ENCODE measurements around the gene MYLK.

Gene MYLK

DNA sequence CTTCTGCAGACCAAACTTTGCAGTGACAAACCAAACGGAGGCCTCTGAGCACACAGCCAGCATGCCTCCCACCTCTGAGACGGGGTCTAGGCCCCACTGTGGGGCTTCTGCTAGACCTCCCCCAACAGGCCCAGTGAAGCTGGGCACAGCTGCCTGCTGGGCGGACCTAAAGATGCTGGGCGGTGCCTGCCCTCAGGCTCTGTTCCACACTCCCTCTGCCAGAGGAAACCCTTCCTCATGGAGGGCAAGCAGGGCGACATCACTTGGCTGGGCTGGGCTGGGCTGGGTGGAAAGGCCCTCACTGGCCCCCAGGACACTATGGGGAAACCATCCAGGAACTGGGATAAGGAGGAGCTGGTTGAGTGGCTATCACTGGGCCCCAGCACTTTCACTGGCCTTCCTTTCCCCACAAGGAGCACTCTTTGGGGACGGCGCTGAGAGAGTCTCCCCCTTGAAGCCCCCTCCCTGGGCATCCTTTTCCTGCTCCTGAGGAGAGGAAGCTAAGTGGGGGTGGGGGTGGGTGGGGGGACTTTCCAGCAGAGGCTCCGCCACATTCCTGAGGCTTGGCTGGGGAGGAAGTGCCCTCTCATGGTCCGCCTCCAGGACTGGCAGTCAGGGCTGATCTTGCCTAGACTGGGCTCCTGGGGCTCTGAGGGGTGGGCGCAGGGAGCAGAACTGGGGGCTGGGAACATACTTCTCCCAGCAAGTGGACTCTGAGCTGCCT, 201.2 kb downstream of the MYLK start:
- H3K27me3 Mint-ChIP-seq: peaks cover 36% of the 10 kb centered on the region
- ATAC-seq: no peak

DNA sequence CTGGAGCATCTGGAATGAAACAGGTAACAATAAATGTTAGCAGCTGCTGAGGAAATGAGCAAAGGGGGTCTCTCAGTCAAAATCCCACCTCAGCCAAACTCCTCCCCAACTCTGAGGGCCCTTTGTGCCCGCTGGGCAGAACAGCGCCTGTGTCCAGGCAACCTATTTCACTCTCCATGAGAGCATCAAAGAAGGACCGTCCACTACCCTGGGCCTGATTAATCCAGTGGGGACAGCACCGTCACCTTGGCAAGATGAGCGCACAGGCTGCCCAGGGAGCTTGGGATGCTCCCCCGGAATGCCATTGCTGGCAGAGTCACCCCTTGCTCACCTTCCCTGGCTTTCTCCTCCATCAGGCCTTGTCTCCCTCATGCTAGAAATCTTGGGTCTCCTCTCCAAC, 201.8 kb downstream of the MYLK start:
- H3K4me3 Mint-ChIP-seq: no peak overlapping the region
- no peak for ATAC-seq
- H3K27ac Mint-ChIP-seq: no peak overlapping the region
- no peaks in the 10 kb centered on the region for H3K4me1 Mint-ChIP-seq
- peaks cover 31% of the 10 kb centered on the region for H3K27me3 Mint-ChIP-seq
- H3K9me3 Mint-ChIP-seq: no peaks in the 10 kb centered on the region
- H3K36me3 Mint-ChIP-seq: no peaks in the 10 kb centered on the region

More for the DNA sequence above, 201.2 kb downstream of the MYLK start:
- Mint-ChIP-seq H3K9me3 (no peaks in the 10 kb centered on the region), H3K36me3 (no peaks in the 10 kb centered on the region), H3K4me3 (no peak overlapping the region), H3K4me1 (no peaks in the 10 kb centered on the region), H3K27ac (no peak overlapping the region)

DNA sequence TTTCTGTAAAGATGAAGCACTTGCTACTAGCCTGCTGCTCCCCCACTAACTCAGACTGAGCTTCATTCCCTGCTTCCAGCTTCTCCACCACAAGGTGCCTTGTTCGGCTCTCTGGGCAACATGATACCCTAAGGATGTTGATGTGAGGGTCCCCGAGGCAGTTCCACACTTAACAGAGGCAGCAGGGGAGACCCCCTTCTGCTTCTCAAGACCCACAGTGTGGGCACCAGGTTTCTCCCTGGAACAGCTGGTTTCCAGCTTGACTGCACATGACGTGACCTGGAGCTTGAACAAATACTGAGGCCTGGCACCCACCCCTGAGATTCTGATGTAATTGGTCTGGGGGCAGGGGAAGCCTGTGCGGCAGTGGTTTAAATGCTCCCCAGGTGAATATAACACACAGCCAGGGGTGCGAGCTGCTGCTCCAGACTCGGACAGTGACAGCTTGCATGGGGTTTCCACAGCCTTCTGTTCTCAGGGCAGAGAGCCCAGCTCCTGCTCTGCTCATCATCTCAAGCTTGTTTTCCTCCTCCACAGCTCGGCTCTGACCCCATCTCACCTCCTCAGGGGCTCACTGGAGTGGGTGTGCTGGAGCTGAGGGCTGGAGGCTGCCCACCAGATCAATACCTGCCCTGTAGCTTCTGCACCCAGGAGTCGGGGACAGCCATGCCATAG, 204.3 kb downstream of the MYLK start:
- Mint-ChIP-seq H3K27me3 (peaks cover 31% of the 10 kb centered on the region), H3K4me1 (no peaks in the 10 kb centered on the region), H3K27ac (no peak overlapping the region), H3K4me3 (no peak overlapping the region), H3K36me3 (no peaks in the 10 kb centered on the region), H3K9me3 (no peaks in the 10 kb centered on the region)
- ATAC-seq: no peak

DNA sequence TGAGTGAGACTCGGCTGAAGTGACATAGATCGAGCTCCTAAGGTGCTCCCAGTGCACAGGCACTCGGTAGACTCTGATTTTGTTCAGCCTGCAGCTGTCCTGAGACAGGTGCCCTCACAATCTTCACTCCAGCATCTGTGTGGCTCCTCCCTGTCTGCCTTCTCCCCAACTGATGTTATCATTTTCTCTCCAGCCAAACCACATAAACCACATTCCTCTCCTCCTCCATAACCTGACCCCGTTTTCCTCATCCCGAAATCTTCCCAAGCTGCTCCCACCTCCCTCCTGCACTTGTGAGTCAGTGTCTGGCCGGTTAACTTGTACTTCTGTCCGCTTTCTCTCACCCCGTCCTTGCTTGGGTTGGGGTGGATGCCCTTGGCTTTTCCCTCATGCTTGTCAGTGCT, 206.0 kb downstream of the MYLK start:
- Mint-ChIP-seq H3K27me3 (peaks cover 47% of the 10 kb centered on the region), H3K36me3 (no peaks in the 10 kb centered on the region), H3K9me3 (no peaks in the 10 kb centered on the region), H3K27ac (no peak overlapping the region), H3K4me1 (no peaks in the 10 kb centered on the region), H3K4me3 (no peak overlapping the region)
- no peak for ATAC-seq

DNA sequence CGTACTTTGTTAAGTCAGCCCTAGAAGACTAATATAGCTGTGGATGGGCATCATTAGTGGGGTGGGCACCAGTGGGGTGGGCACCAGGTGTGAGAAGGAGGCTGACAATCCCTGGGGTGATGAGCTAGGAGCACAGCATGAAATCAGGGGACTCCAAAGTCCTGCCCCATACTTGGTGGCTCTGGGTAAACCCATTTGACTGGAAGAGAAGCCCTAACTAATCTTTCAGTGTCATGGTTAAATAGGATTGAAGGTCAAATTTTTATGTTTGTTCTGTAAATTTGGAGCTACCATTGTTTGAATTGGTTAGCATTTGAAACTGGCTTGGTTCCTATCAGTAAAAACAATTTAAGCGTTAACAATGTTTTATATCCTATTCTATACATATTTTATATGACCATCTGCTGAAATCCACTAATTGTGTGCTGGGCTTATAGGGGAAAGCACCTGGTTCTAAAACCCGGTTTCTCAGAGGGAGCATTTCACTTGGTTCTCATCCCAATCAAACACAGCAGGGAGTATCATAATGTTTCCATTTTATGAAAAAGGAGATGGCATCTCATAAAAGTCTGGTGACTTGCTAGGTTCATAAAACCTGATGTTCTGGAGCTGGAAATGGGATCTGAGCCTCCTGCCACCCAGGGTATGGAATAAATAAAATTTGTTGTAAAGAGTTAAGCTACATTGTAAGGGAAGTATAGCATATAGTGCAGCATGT, 211.5 kb downstream of the MYLK start:
- Mint-ChIP-seq H3K36me3 (no peaks in the 10 kb centered on the region), H3K27me3 (peaks cover 33% of the 10 kb centered on the region), H3K4me3 (no peak overlapping the region), H3K9me3 (no peaks in the 10 kb centered on the region), H3K27ac (no peak overlapping the region), H3K4me1 (peaks cover 6% of the 10 kb centered on the region)
- ATAC-seq: no peak

DNA sequence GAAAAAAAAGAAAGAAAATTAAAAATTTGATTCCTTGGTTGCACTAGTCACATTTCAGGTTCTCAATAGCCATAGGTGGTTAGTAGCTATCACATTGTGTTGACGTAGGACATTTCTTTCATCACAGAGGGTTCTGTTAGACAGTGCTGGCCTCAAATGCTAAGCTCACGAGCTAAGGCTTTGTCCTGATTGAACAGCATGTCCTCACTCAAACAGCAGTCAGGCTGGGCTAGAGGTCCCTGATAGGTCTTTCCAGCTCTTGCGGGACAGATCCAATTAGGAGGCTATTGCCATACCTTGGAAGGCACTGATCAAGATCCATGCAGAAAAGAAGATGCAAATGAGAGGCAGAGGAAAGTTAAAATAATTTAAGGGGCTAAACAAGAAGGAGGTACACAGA, 213.4 kb downstream of the MYLK start:
- Mint-ChIP-seq H3K27me3 (peaks cover 41% of the 10 kb centered on the region), H3K27ac (no peak overlapping the region), H3K4me3 (no peak overlapping the region), H3K4me1 (peaks cover 9% of the 10 kb centered on the region), H3K36me3 (no peaks in the 10 kb centered on the region), H3K9me3 (no peaks in the 10 kb centered on the region)
- no peak for ATAC-seq

DNA sequence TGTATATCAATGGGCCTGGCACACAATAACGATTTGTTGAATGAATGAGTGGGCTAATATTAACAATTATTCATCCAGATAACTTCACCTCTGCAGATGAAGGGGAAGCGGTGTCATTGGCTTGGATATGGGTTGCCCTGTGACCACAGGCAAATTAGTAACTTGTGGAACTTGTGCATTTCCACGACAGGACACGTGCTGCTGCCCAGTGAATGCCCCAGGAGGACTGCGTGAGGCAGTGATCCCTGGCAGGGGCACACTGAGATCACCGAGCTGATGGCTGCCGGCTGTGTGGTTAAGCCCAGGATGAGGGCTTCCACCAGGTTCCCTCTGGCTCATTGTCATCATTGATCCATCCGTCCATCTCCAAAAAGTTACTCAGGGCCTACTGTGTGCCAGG, 215.2 kb downstream of the MYLK start:
- H3K4me3 Mint-ChIP-seq: no peak overlapping the region
- no peak overlapping the region for H3K27ac Mint-ChIP-seq
- no peaks in the 10 kb centered on the region for H3K9me3 Mint-ChIP-seq
- peaks cover 9% of the 10 kb centered on the region for H3K4me1 Mint-ChIP-seq
- ATAC-seq: no peak
- H3K27me3 Mint-ChIP-seq: peaks cover 36% of the 10 kb centered on the region
- no peaks in the 10 kb centered on the region for H3K36me3 Mint-ChIP-seq

DNA sequence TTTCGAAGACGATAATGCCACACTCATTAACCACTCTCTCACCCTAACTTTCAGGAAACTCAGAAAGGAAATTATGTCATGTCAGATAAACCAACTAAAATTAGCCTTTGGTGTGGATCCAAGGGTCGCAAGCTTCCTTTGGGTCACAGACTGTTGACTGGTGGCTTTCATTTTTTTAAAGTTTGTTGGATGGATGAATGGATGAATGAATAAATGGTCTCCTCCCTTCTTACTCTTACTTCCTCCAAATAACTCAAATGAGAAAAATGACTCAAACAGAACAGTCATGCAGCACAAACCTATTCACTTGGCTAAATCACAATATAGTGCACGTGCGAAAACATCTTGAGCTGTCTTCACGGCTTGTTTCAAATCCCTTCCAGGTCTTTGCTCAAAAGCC, 216.3 kb downstream of the MYLK start:
- H3K27me3 Mint-ChIP-seq: peaks cover 40% of the 10 kb centered on the region
- ATAC-seq: peak; percentile 24
- no peak overlapping the region for H3K27ac Mint-ChIP-seq
- H3K4me1 Mint-ChIP-seq: peaks cover 9% of the 10 kb centered on the region
- no peak overlapping the region for H3K4me3 Mint-ChIP-seq
- H3K9me3 Mint-ChIP-seq: no peaks in the 10 kb centered on the region
- H3K36me3 Mint-ChIP-seq: no peaks in the 10 kb centered on the region

DNA sequence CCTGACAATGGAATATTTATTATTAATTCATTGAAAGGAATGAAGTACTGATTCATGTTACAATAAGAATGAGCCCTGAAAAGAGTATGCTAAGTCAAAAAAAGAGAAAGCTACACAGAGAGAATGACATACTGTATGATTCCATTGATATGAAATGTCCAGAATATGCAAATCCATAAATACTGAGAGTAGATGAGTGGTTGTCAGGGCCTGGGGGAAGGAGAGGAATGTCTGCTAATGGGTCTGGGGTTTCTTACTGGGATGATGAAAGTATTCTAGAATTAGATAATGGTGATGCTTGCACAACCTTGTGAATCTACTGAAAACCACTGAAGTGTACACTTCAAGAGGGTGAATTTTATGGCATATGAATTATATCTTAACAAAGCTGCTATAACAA, 219.4 kb downstream of the MYLK start:
- H3K4me3 Mint-ChIP-seq: no peak overlapping the region
- H3K27me3 Mint-ChIP-seq: peaks cover 48% of the 10 kb centered on the region
- no peaks in the 10 kb centered on the region for H3K9me3 Mint-ChIP-seq

DNA sequence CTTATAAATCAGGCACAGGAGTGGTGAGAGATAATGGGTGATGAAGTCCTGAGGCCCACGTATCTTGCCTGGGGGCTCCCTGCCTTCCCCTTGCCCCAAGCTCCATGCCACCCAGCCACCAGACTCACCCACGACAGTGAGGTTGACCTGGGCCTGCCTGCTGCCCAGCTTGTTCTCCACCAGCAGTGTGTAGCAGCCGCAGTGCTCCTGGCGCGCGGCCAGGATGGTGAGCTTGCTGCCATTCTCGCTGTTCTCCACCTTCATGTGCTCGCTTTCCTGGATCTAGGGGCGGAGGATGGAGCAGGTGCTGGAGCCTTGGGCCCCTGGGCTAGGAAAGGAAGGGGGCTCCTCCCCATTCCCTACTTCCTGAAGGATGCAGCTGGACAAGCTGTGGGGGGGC, 220.2 kb downstream of the MYLK start:
- Mint-ChIP-seq H3K4me3 (no peak overlapping the region), H3K9me3 (no peaks in the 10 kb centered on the region), H3K36me3 (no peaks in the 10 kb centered on the region)

More for the DNA sequence above, 219.4 kb downstream of the MYLK start:
- H3K4me1 Mint-ChIP-seq: peaks cover 9% of the 10 kb centered on the region
- ATAC-seq: no peak
- H3K36me3 Mint-ChIP-seq: no peaks in the 10 kb centered on the region
- H3K27ac Mint-ChIP-seq: no peak overlapping the region

DNA sequence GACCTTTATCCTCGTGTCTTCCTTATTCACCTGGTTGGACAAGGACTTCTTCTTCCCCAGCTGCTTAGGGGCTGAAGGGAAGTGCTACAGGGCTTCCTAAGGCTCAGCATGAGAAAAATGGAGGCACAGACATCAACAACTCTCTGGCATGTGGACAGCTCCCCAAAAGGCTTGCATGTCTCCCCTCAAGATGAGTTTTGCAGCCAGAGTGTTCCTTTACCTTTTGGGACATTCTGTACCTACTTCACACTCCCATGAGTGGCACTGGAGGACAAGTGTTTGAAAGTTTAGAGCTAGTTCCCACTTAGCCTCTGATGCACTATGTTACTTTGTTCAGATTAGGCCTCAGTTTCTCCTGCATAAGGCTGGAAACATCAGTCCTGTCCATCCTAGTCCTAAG, 222.2 kb downstream of the MYLK start:
- H3K4me3 Mint-ChIP-seq: no peak overlapping the region
- H3K36me3 Mint-ChIP-seq: no peaks in the 10 kb centered on the region
- H3K9me3 Mint-ChIP-seq: peaks cover 2% of the 10 kb centered on the region
- peaks cover 47% of the 10 kb centered on the region for H3K27me3 Mint-ChIP-seq
- no peak overlapping the region for H3K27ac Mint-ChIP-seq
- no peak for ATAC-seq
- H3K4me1 Mint-ChIP-seq: no peaks in the 10 kb centered on the region

More for the DNA sequence above, 220.2 kb downstream of the MYLK start:
- H3K27ac Mint-ChIP-seq: no peak overlapping the region
- H3K27me3 Mint-ChIP-seq: peaks cover 48% of the 10 kb centered on the region
- peaks cover 9% of the 10 kb centered on the region for H3K4me1 Mint-ChIP-seq
- no peak for ATAC-seq

DNA sequence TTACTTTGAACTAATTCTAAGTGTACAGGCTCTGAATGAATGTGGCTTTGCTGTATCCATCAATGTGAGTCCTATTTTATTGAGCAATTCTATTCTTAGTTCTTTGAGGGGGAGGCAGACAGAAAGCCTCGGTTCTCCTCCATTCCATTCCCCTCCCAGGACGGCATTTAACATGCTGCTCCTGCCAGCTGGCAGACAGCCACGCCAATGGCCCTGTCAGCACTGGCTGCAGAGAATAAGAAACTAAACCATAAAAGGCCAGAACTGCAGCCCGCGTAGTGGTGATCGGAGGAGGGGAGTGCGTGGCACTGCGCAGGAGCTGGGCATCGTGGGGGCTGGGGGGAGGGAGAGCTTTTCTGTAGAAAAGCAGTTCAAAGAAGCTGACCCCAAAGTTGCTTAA, 223.2 kb downstream of the MYLK start:
- Mint-ChIP-seq H3K27ac (no peak overlapping the region), H3K36me3 (no peaks in the 10 kb centered on the region), H3K27me3 (peaks cover 39% of the 10 kb centered on the region), H3K9me3 (peaks cover 3% of the 10 kb centered on the region), H3K4me1 (no peaks in the 10 kb centered on the region), H3K4me3 (no peak overlapping the region)
- no peak for ATAC-seq

DNA sequence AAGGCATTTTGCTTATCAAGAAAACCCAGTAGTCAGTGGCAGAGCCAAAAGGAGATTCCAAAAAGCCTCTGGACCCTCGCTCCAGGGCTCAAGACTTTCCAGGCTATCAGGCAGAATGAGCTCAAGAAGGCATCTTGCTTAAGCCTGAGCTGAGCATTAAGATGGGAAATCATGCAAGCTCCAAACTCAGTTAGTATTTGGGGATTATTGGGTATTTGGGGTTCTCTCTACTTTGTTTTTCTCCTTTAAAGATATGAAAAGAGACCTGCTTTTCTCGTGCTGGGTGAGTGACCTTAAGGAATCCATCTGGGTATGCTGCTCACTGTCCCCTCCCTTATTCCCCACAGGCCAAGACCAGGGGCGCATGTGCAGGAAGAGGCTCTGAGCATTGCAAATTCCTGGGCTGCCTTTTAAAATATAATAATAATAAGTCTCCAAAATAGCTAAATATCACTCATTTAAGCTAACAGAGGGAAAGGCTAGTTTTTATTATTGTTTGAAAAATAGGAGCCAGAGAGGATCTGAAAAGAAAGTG, 223.9 kb downstream of the MYLK start:
- no peak overlapping the region for H3K27ac Mint-ChIP-seq
- H3K9me3 Mint-ChIP-seq: peaks cover 3% of the 10 kb centered on the region

DNA sequence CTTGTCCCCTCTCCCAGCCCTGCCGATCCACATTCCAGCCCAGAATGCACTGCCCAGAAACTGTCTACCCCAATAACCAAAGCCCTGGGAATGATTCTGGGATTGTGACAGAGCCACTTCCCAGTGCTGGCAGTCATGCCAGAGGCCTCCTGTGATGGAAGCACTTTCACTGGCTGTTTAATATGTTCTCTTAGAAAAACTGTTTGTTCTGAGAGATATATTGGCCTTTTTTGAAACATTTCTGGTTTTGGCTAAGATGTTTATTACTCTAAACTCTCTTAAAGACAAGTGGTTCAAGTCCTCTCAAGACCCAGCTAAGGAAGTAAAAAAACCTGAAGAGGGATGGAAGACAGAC, 225.3 kb downstream of the MYLK start:
- ATAC-seq: no peak
- peaks cover 32% of the 10 kb centered on the region for H3K27me3 Mint-ChIP-seq
- no peak overlapping the region for H3K4me3 Mint-ChIP-seq
- peaks cover 3% of the 10 kb centered on the region for H3K9me3 Mint-ChIP-seq
- no peak overlapping the region for H3K27ac Mint-ChIP-seq
- no peaks in the 10 kb centered on the region for H3K36me3 Mint-ChIP-seq
- H3K4me1 Mint-ChIP-seq: no peaks in the 10 kb centered on the region

More for the DNA sequence above, 223.9 kb downstream of the MYLK start:
- H3K4me3 Mint-ChIP-seq: no peak overlapping the region
- H3K36me3 Mint-ChIP-seq: no peaks in the 10 kb centered on the region
- no peaks in the 10 kb centered on the region for H3K4me1 Mint-ChIP-seq
- peaks cover 39% of the 10 kb centered on the region for H3K27me3 Mint-ChIP-seq
- ATAC-seq: no peak

DNA sequence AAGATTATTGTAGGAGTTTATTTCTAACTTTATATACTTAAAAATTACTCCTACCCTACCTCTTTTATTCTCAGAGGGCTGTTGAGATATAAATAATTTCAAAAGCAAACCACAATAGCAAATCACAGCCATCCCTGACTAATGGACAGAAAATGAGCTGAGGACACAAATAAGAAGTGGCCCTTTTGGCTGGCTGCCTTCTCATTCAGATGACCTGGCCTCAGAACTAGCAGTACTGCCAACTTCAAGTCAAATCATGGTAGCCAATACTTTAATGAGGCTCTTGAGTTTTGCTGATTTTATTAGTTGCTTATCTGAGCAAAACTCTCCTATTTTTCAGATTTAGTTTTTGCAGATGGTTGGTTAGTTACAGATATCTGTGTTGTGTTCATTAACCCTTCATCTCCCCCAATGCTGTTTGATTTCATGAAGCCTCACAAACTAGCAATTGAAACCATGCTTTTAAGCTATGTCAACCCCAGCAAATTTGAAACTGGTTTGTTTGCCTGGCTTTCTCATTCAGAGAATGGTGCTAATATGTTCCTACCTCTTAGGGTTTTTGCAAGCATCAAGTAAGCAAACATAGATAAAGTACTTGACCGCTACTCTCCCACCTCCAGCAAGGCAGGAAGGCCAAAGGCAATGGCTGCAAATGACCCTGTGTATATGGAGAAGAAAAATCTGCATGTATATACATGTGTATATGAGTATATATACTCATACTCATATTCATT, 225.8 kb downstream of the MYLK start:
- Mint-ChIP-seq H3K9me3 (peaks cover 3% of the 10 kb centered on the region), H3K36me3 (no peaks in the 10 kb centered on the region), H3K4me3 (no peak overlapping the region), H3K27me3 (peaks cover 27% of the 10 kb centered on the region), H3K27ac (no peak overlapping the region), H3K4me1 (no peaks in the 10 kb centered on the region)
- no peak for ATAC-seq

Measured in stimulated activated memory B cell treated with anti-CD40 and anti-IgM and Interleukin-4, amounts not matched to agents 10 μg/mL and 1 μg/mL and 100 μg/mL, for 72 hours (primary cell).